HEK293 (cell line): ENCODE data around the gene LIMK1.

Experiments
- CTCF ChIA-PET: fragments of 350-600 bp; formaldehyde crosslinking; extraction: SDS; loops from one replicate; lab custom pipeline; 2021; ENCODE audit warnings: antibody characterized with exemption; lab: Yijun Ruan, JAX
- POLR2A ChIA-PET: fragments of 300-600 bp; formaldehyde crosslinking; extraction: SDS; loops from one replicate; lab custom pipeline; 2020; ENCODE audit warnings: antibody characterized with exemption, inconsistent platforms; lab: Yijun Ruan, JAX
- H3K27ac ChIP-seq: fragments of 200-500 bp; sonication (Bioruptor generic); 2 replicates; pipeline ENCODE4 v1.5.1; 2014; ENCODE audit warnings: low read depth, low read length, control low read depth, inconsistent platforms; ENCODE audit errors: extremely low read depth
- H3K36me3 ChIP-seq, 2 experiments: fragments of 200-500 bp in 1 of 2; sonication (Bioruptor generic) in 1 of 2; 1 replicate in 1 of 2; 2 replicates in 1 of 2; pipeline ENCODE4 v1.5.1; 2014 to 2017; ENCODE audit warnings: inconsistent platforms in 2 of 2, low read length in 2 of 2; ENCODE audit not compliant: control insufficient read depth in 2 of 2, insufficient read depth in 1 of 2
- H3K4me1 ChIP-seq: fragments of 200-500 bp; sonication (Bioruptor generic); 2 replicates; pipeline ENCODE4 v1.5.1; 2014; ENCODE audit warnings: mild to moderate bottlenecking, low read length, inconsistent platforms; ENCODE audit not compliant: control insufficient read depth, insufficient read depth
- H3K4me3 ChIP-seq: 2 replicates; pipeline ENCODE4 v1.5.1; 2011; ENCODE audit warnings: low read depth, mild to moderate bottlenecking, control low read depth, low read length, moderate library complexity
- H3K9me3 ChIP-seq: fragments of 200-500 bp; sonication (Bioruptor generic); 2 replicates; pipeline ENCODE4 v1.5.1; 2014; ENCODE audit warnings: low read depth, low read length, inconsistent platforms; ENCODE audit not compliant: control insufficient read depth, insufficient read depth
- BCL11B ChIP-seq: fragments of 450-650 bp; formaldehyde crosslinking; IDR thresholded peaks from 2 replicates; pipeline ENCODE4 v1.5.1; 2016; ENCODE audit warnings: low read depth, missing biosample characterization, missing genetic modification characterization
- GLIS2 ChIP-seq: fragments of 450-650 bp; formaldehyde crosslinking; IDR thresholded peaks from 2 replicates; pipeline ENCODE4 v1.5.1; 2016; ENCODE audit warnings: missing biosample characterization, missing genetic modification characterization
- KLF1 ChIP-seq: fragments of 450-650 bp; formaldehyde crosslinking; IDR thresholded peaks from 2 replicates; pipeline ENCODE4 v1.5.1; 2016; ENCODE audit warnings: missing biosample characterization, missing genetic modification characterization
- KLF10 ChIP-seq: fragments of 450-650 bp; IDR thresholded peaks from 2 replicates; pipeline ENCODE4 v1.5.1; 2018; ENCODE audit warnings: missing biosample characterization, mild to moderate bottlenecking, missing genetic modification characterization
- MZF1 ChIP-seq: fragments of 450-650 bp; formaldehyde crosslinking; IDR thresholded peaks from 2 replicates; pipeline ENCODE4 v1.5.1; 2017; ENCODE audit warnings: missing biosample characterization, missing genetic modification characterization, borderline replicate concordance
- OSR2 ChIP-seq: fragments of 450-650 bp; formaldehyde crosslinking; IDR thresholded peaks from 2 replicates; pipeline ENCODE4 v1.5.1; 2016; ENCODE audit warnings: missing biosample characterization, missing genetic modification characterization
- REPIN1 ChIP-seq: fragments of 450-650 bp; formaldehyde crosslinking; IDR thresholded peaks from 2 replicates; pipeline ENCODE4 v1.5.1; 2017; ENCODE audit warnings: missing biosample characterization, missing genetic modification characterization, low read depth
- SP2 ChIP-seq: fragments of 450-650 bp; formaldehyde crosslinking; IDR thresholded peaks from 2 replicates; pipeline ENCODE4 v1.5.1; 2016; ENCODE audit warnings: missing biosample characterization, missing genetic modification characterization
- TCF7L2 ChIP-seq: IDR thresholded peaks from 2 replicates; pipeline ENCODE4 v1.6.1; 2011; ENCODE audit warnings: low read depth, mild to moderate bottlenecking, inconsistent platforms, low read length, moderate library complexity, borderline replicate concordance
- YY1 ChIP-seq: fragments of 450-650 bp; formaldehyde crosslinking; IDR thresholded peaks from 2 replicates; pipeline ENCODE4 v1.5.1; 2018; ENCODE audit warnings: missing biosample characterization, missing genetic modification characterization
- ZBTB20 ChIP-seq: fragments of 450-650 bp; formaldehyde crosslinking; IDR thresholded peaks from 2 replicates; pipeline ENCODE4 v1.5.1; 2016; ENCODE audit warnings: missing biosample characterization, missing genetic modification characterization
- ZBTB21 ChIP-seq: fragments of 450-650 bp; formaldehyde crosslinking; IDR thresholded peaks from 2 replicates; pipeline ENCODE4 v1.5.1; 2017; ENCODE audit warnings: missing biosample characterization, missing genetic modification characterization
- ZNF146 ChIP-seq: fragments of 450-650 bp; formaldehyde crosslinking; IDR thresholded peaks from 2 replicates; pipeline ENCODE4 v1.5.1; 2016; ENCODE audit warnings: missing biosample characterization, missing genetic modification characterization
- ZNF248 ChIP-seq: fragments of 450-650 bp; formaldehyde crosslinking; IDR thresholded peaks from 2 replicates; pipeline ENCODE4 v1.5.1; 2017; ENCODE audit warnings: missing biosample characterization, missing genetic modification characterization
- ZNF324 ChIP-seq: fragments of 450-650 bp; formaldehyde crosslinking; IDR thresholded peaks from 2 replicates; pipeline ENCODE4 v1.5.1; 2016; ENCODE audit warnings: missing biosample characterization, missing genetic modification characterization
- ZNF366 ChIP-seq: fragments of 450-650 bp; formaldehyde crosslinking; conservative IDR thresholded peaks from 2 replicates; pipeline ENCODE4 v1.5.1; 2016; ENCODE audit warnings: missing biosample characterization, missing genetic modification characterization
- ZNF518A ChIP-seq: fragments of 450-650 bp; formaldehyde crosslinking; conservative IDR thresholded peaks from 2 replicates; pipeline ENCODE4 v1.5.1; 2016; ENCODE audit warnings: low read depth, missing biosample characterization, missing genetic modification characterization
- ZNF544 ChIP-seq: fragments of 450-650 bp; formaldehyde crosslinking; IDR thresholded peaks from 2 replicates; pipeline ENCODE4 v1.5.0; 2017; ENCODE audit warnings: missing biosample characterization, missing genetic modification characterization
- ZNF548 ChIP-seq: fragments of 450-650 bp; formaldehyde crosslinking; IDR thresholded peaks from 2 replicates; pipeline ENCODE4 v1.5.1; 2016; ENCODE audit warnings: missing biosample characterization, missing genetic modification characterization
- ZNF560 ChIP-seq: fragments of 450-650 bp; formaldehyde crosslinking; IDR thresholded peaks from 2 replicates; pipeline ENCODE4 v1.5.1; 2017; ENCODE audit warnings: missing biosample characterization, missing genetic modification characterization, borderline replicate concordance
- ZNF596 ChIP-seq: fragments of 450-650 bp; IDR thresholded peaks from 2 replicates; pipeline ENCODE4 v1.5.0; 2018; ENCODE audit warnings: missing biosample characterization, mild to moderate bottlenecking, missing genetic modification characterization, moderate library complexity
- ZNF600 ChIP-seq: fragments of 450-650 bp; formaldehyde crosslinking; IDR thresholded peaks from 2 replicates; pipeline ENCODE4 v1.5.1; 2016; ENCODE audit warnings: missing biosample characterization, missing genetic modification characterization
- ZNF629 ChIP-seq: fragments of 450-650 bp; formaldehyde crosslinking; IDR thresholded peaks from 2 replicates; pipeline ENCODE4 v1.5.1; 2017; ENCODE audit warnings: missing biosample characterization, missing genetic modification characterization
- ZNF747 ChIP-seq: fragments of 450-650 bp; formaldehyde crosslinking; IDR thresholded peaks from 2 replicates; pipeline ENCODE4 v1.5.1; 2016; ENCODE audit warnings: missing biosample characterization, missing genetic modification characterization
- ZNF768 ChIP-seq: fragments of 450-650 bp; formaldehyde crosslinking; IDR thresholded peaks from 2 replicates; pipeline ENCODE4 v1.5.1; 2018; ENCODE audit warnings: missing biosample characterization, mild to moderate bottlenecking, missing genetic modification characterization
- ZSCAN4 ChIP-seq: fragments of 450-650 bp; formaldehyde crosslinking; IDR thresholded peaks from 2 replicates; pipeline ENCODE4 v1.5.1; 2017; ENCODE audit warnings: missing biosample characterization, missing genetic modification characterization

LIMK1 gene

GRCh38 chr7:74057987-74058386, 25.6 kb upstream of the LIMK1 start:
- CTCF ChIA-PET = interaction anchor here (1.1 to 2.0 kb wide), 2 partner anchors 9 to 10 kb away, joined by 5 read pairs; no protein-coding TSS in a partner anchor
- POLR2A ChIA-PET = no interaction called here
- Histone ChIP-seq H3K4me1 (no peaks in the 10 kb centered on the region), H3K9me3 (no peaks in the 10 kb centered on the region), H3K36me3 (no peaks in the 10 kb centered on the region), H3K4me3 (no peak overlapping the region), H3K27ac (no peak overlapping the region)
- TF ChIP-seq ZNF366 (tag by site-specific recombination) (peak; percentile 89), ZNF747 (tag by site-specific recombination) (no peak), MZF1 (tag by site-specific recombination) (no peak)

GRCh38 chr7:74058486-74058885, 25.1 kb upstream of the LIMK1 start:
- H3K4me3 ChIP-seq = no peak overlapping the region
- H3K36me3 ChIP-seq = no peaks in the 10 kb centered on the region
- H3K4me1 ChIP-seq = no peaks in the 10 kb centered on the region
- POLR2A ChIA-PET = no interaction called here
- CTCF ChIA-PET = interaction anchor here (1.1 to 2.0 kb wide), 2 partner anchors 9 to 10 kb away, joined by 5 read pairs; no protein-coding TSS in a partner anchor
- TF ChIP-seq ZNF518A (tag by site-specific recombination) = no peak
- TF ChIP-seq ZNF600 (tag by site-specific recombination) = no peak
- TF ChIP-seq MZF1 (tag by site-specific recombination) = no peak
- TF ChIP-seq ZBTB21 (tag by site-specific recombination) = no peak
- TF ChIP-seq REPIN1 (tag by site-specific recombination) = no peak
- TF ChIP-seq ZNF768 (tag by site-specific recombination) = no peak
- no peak for TF ChIP-seq ZNF324 (tag by site-specific recombination)
- no peaks in the 10 kb centered on the region for H3K9me3 ChIP-seq
- H3K27ac ChIP-seq = no peak overlapping the region

- H3K4me1 ChIP-seq = no peaks in the 10 kb centered on the region
- H3K27ac ChIP-seq = no peak overlapping the region
- TF ChIP-seq OSR2 (tag by site-specific recombination) (no peak), ZSCAN4 (no peak), TCF7L2 (no peak), ZNF248 (tag by site-specific recombination) (no peak), YY1 (tag by site-specific recombination) (no peak), ZNF596 (tag by site-specific recombination) (no peak), ZNF324 (tag by site-specific recombination) (no peak), ZBTB20 (tag by site-specific recombination) (no peak), ZNF629 (no peak), BCL11B (tag by site-specific recombination) (no peak), SP2 (tag by site-specific recombination) (no peak), ZNF544 (tag by site-specific recombination) (no peak), KLF1 (no peak), ZNF548 (tag by site-specific recombination) (no peak), REPIN1 (tag by site-specific recombination) (no peak), ZNF560 (no peak), ZNF146 (tag by site-specific recombination) (no peak), KLF10 (tag by site-specific recombination) (no peak), GLIS2 (tag by site-specific recombination) (no peak)
- CTCF ChIA-PET = interaction anchor here (0.6 to 2.0 kb wide), 4 partner anchors 9 to 362 kb away, joined by 3 to 5 read pairs (median 4); no protein-coding TSS in a partner anchor
- POLR2A ChIA-PET = no interaction called here
- no peaks in the 10 kb centered on the region for H3K36me3 ChIP-seq
- no peaks in the 10 kb centered on the region for H3K9me3 ChIP-seq
- no peak overlapping the region for H3K4me3 ChIP-seq
Observed at GRCh38 chr7:74059037-74059436, 24.6 kb upstream of the LIMK1 start.
